Endothelial cell of umbilical vein (primary cell): Measurements from ENCODE around the gene MKLN1. TPM values are rescaled to one million over a fixed set of nuclear protein-coding genes. Genes with fewer than 3 reads are reported as not detected.

Source experiments
- BruUV-seq: library from RNA; stranded (reverse); fragments of 400-500 nt; replicated peaks from 2 replicates; lab custom pipeline; 2021; lab: Mats Ljungman, UMichigan
- CTCF ChIA-PET: fragments of 300-600, 350-600 bp; sonication (Branson Sonifier 250); formaldehyde crosslinking; loops from one replicate; lab custom pipeline; 2021; ENCODE audit warnings: antibody characterized with exemption, inconsistent platforms; lab: Charles Lee
- POLR2A ChIA-PET: fragments of 300-600, 350-600 bp; sonication (Branson Sonifier 250); formaldehyde crosslinking; loops from one replicate; lab custom pipeline; 2021; ENCODE audit warnings: antibody characterized with exemption, inconsistent platforms; lab: Charles Lee
- DNase-seq: peaks from one replicate; pipeline ENCODE4 v3.0.0-alpha.2; 2011; ENCODE audit warnings: low read depth, low spot score
- FAIRE-seq: peaks from 2 replicates; lab custom pipeline; 2011; peaks lifted over from hg19 to GRCh38; lab: Jason Lieb, UNC
- H2AFZ ChIP-seq: 2 replicates; pipeline ENCODE4 v1.6.0; 2012; ENCODE audit warnings: low read depth, low read length, control low read depth, inconsistent platforms
- H3K27ac ChIP-seq: 2 replicates; pipeline ENCODE4 v1.5.1; 2011; ENCODE audit warnings: low read depth, mild to moderate bottlenecking, control low read depth, low read length, moderate library complexity; ENCODE audit not compliant: insufficient read depth
- H3K27me3 ChIP-seq, 2 experiments: 2 replicates each; pipeline versions ENCODE4 v1.6.0 to v1.6.1; 2011; ENCODE audit warnings: low read length in 2 of 2, mixed read lengths in 1 of 2; ENCODE audit not compliant: control insufficient read depth in 2 of 2, insufficient read depth in 2 of 2
- H3K36me3 ChIP-seq, 2 experiments: 2 replicates in 1 of 2; 3 replicates in 1 of 2; pipeline ENCODE4 v1.5.1; 2011; ENCODE audit warnings: low read length in 2 of 2, mild to moderate bottlenecking in 1 of 2, moderate library complexity in 1 of 2; ENCODE audit not compliant: control insufficient read depth in 2 of 2, insufficient read depth in 2 of 2; ENCODE audit errors: extremely low read depth in 1 of 2
- H3K4me1 ChIP-seq: 3 replicates; pipeline ENCODE4 v1.5.1; 2011; ENCODE audit warnings: mild to moderate bottlenecking, low read length; ENCODE audit not compliant: control insufficient read depth, insufficient read depth; ENCODE audit errors: extremely low read depth
- H3K4me2 ChIP-seq: 2 replicates; pipeline ENCODE4 v1.6.1; 2011; ENCODE audit warnings: low read length, control low read depth, mixed read lengths; ENCODE audit not compliant: insufficient read depth
- H3K4me3 ChIP-seq, 3 experiments: fragments of 200-600 bp in 1 of 3; sonication (generic), shearing (Covaris generic) in 1 of 3; replicated peaks in 1 of 3; 2 replicates each; pipeline ENCODE4 v1.5.1; 2011 to 2016; ENCODE audit warnings: control low read depth in 3 of 3, low read length in 3 of 3, mild to moderate bottlenecking in 2 of 3, inconsistent platforms in 1 of 3, low read depth in 1 of 3, moderate library complexity in 1 of 3; ENCODE audit not compliant: insufficient read depth in 1 of 3
- H3K79me2 ChIP-seq: 2 replicates; pipeline ENCODE4 v1.6.0; 2012; ENCODE audit warnings: low read length, inconsistent platforms; ENCODE audit not compliant: control insufficient read depth, insufficient read depth
- H3K9ac ChIP-seq: replicated peaks from 2 replicates; pipeline ENCODE3; 2011; ENCODE audit warnings: low read length, control low read depth; ENCODE audit not compliant: insufficient read depth; ENCODE audit errors: extremely low read depth
- H3K9me1 ChIP-seq: replicated peaks from 3 replicates; pipeline ENCODE4 v1.6.0; 2011; ENCODE audit warnings: mild to moderate bottlenecking, low read length; ENCODE audit not compliant: control insufficient read depth, insufficient read depth; ENCODE audit errors: extremely low read depth
- H3K9me3 ChIP-seq: replicated peaks from 2 replicates; pipeline ENCODE4 v1.5.1; 2012; ENCODE audit warnings: low read length, inconsistent platforms; ENCODE audit not compliant: control insufficient read depth, insufficient read depth
- H4K20me1 ChIP-seq: replicated peaks from 2 replicates; pipeline ENCODE3; 2011; ENCODE audit warnings: mild to moderate bottlenecking, low read length; ENCODE audit not compliant: control insufficient read depth, insufficient read depth; ENCODE audit errors: extremely low read depth
- EZH2 ChIP-seq: IDR thresholded peaks from 2 replicates; pipeline ENCODE4 v1.6.1; 2012; ENCODE audit warnings: borderline replicate concordance, low read depth, mild to moderate bottlenecking, moderate library complexity, low read length, inconsistent platforms; ENCODE audit not compliant: severe bottlenecking
- FOS ChIP-seq: IDR thresholded peaks from 2 replicates; pipeline ENCODE4 v1.6.1; 2011; ENCODE audit warnings: mild to moderate bottlenecking, low read length, moderate library complexity, borderline replicate concordance; ENCODE audit not compliant: insufficient read depth
- GATA2 ChIP-seq: IDR thresholded peaks from 2 replicates; pipeline ENCODE4 v1.7.0; 2011; ENCODE audit warnings: low read depth, mild to moderate bottlenecking, moderate library complexity, mixed read lengths, low read length; ENCODE audit not compliant: insufficient read length, insufficient read depth
- JUN ChIP-seq: IDR thresholded peaks from 2 replicates; pipeline ENCODE4 v1.6.1; 2011; ENCODE audit warnings: borderline replicate concordance, low read depth; ENCODE audit not compliant: insufficient read length, insufficient read depth
- MYC ChIP-seq: IDR thresholded peaks from one replicate; pipeline ENCODE4 v1.6.1; 2011; ENCODE audit warnings: mild to moderate bottlenecking, low read depth, low read length
- POLR2A ChIP-seq: IDR thresholded peaks from 2 replicates; pipeline ENCODE4 v1.6.1; 2012; ENCODE audit warnings: low read depth, mild to moderate bottlenecking, control low read depth, low read length
- POLR2AphosphoS5 ChIP-seq: IDR thresholded peaks from 2 replicates; pipeline ENCODE4 v1.6.1; 2012; ENCODE audit warnings: low read depth, mild to moderate bottlenecking, control low read depth, low read length, moderate library complexity; ENCODE audit not compliant: insufficient read depth
- dilution Hi-C: fragments of 300-500 bp; cut with MboI; formaldehyde crosslinking; loops from one replicate; pipeline ENCODE4 v1.15.0; 2019; ENCODE audit warnings: low sequenced_read_pairs; ENCODE audit not compliant: extremely low pct_ligation_motif_present
- intact Hi-C: fragments of 100-400 bp; cut with micrococcal nuclease; formaldehyde crosslinking; loops from one replicate; pipeline ENCODE4 v1.10.0; 2022
- polyA plus RNA-seq, 4 experiments: library from polyadenylated mRNA; depleted of rRNA in 3 of 4; stranded (reverse) in 3 of 4; unstranded in 1 of 4; fragments of >200 nt; gene quantifications; 2 replicates each; pipeline versions ENCODE4 v1.2.1 to v1.2.3, GENCODE V29; 2011 to 2012; ENCODE audit warnings: missing spikeins in 1 of 4
- total RNA-seq: library from RNA; stranded (reverse); gene quantifications from 2 replicates; pipeline ENCODE4 v1.2.3, GENCODE V29; 2021
- TF ChIP-seq, protein P1 (sequence below): IDR thresholded peaks from 2 replicates; pipeline ENCODE4 v1.6.1; 2011; ENCODE audit not compliant: insufficient read depth, insufficient read length
- TF ChIP-seq, protein P2 (sequence below), 2 donors: IDR thresholded peaks; 1 replicate in 1 of 2; 2 replicates in 1 of 2; pipeline ENCODE4 v1.5.1; 2011; ENCODE audit warnings: low read length in 2 of 2, mild to moderate bottlenecking in 2 of 2, moderate library complexity in 2 of 2, control low read depth in 1 of 2, inconsistent platforms in 1 of 2, low read depth in 1 of 2; ENCODE audit not compliant: insufficient read depth in 1 of 2; ENCODE audit errors: extremely low read depth in 1 of 2

Gene MKLN1
- total and polyA plus RNA-seq, 2 donors (not counting 3 experiments of a cell fraction or from before 2014, with no cell fraction given) = 12.2 to 32.1 TPM

DNA sequence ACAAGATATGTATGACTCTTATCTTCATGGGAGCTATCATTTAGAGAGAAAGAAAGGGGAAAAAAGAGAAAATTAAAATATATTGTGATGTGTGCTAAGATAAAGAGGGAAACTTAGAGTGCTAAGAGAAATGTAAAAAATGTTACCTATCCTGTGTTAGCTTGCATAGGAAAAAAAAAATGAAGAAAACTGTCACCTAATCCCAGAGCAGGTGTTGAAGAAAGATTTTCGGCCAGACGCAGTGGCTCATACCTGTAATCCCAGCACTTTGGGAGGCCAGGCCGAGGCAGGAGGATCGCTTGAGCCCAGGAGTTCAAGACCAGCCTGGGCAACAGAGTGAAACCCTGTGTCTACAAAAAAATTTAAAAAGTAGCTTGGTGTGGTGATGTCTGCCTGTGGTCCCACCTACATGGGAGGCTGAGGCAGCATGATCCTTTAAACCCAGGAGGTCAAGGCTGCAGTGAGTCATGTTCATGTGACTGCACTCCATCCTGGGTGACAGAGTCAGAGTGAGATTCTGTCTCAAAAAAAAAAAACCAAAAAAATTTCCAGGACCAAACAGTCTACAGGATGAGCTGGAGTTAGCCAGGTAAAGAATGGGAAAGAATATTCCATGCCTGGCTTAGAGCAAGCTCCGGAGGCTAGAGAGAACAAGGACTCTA, 2.4 kb upstream of the MKLN1 start:
- DNase-seq = no peak
- CTCF ChIA-PET = no interaction called here
- H2AFZ ChIP-seq = no peak overlapping the region
- no peak overlapping the region for H3K4me3 ChIP-seq
- TF ChIP-seq POLR2AphosphoS5 (no peak), FOS (no peak), POLR2A (no peak)
- dilution Hi-C loops = no loop called here
- H3K79me2 ChIP-seq = peaks cover 26% of the 10 kb centered on the region
- POLR2A ChIA-PET = no interaction called here
- H3K4me2 ChIP-seq = no peak overlapping the region
- H4K20me1 ChIP-seq = peaks cover under 1% of the 10 kb centered on the region
- no peaks in the 10 kb centered on the region for H3K27me3 ChIP-seq
- no peak overlapping the region for H3K27ac ChIP-seq
- intact Hi-C loops = no loop called here
- no peaks in the 10 kb centered on the region for H3K9me1 ChIP-seq
- no peaks in the 10 kb centered on the region for H3K9me3 ChIP-seq
- no peaks in the 10 kb centered on the region for H3K36me3 ChIP-seq
- no peak for FAIRE-seq
- H3K9ac ChIP-seq = no peak overlapping the region
- peaks cover 17% of the 10 kb centered on the region for H3K4me1 ChIP-seq
- no TSS peak for BruUV-seq

GRCh38 chr7:131326576-131326975, 1.1 kb upstream of the MKLN1 start:
- Histone ChIP-seq H3K27me3 (no peaks in the 10 kb centered on the region), H3K4me2 (peak overlapping the region; percentile 66), H3K4me1 (peaks cover 17% of the 10 kb centered on the region), H3K9me1 (no peaks in the 10 kb centered on the region), H3K27ac (no peak overlapping the region), H3K4me3 (peak overlapping the region in 1 of 3 experiments; percentile 87), H3K9me3 (no peaks in the 10 kb centered on the region), H3K79me2 (peaks cover 37% of the 10 kb centered on the region), H3K36me3 (no peaks in the 10 kb centered on the region), H2AFZ (peak overlapping the region; percentile 100), H3K9ac (no peak overlapping the region), H4K20me1 (peaks cover 2% of the 10 kb centered on the region)
- BruUV-seq = no TSS peak
- intact Hi-C loops (loop anchor here (2.0 kb wide), 4 partner anchors 88 to 254 kb away; no protein-coding TSS in a partner anchor), dilution Hi-C loops (no loop called here)
- ChIA-PET POLR2A (no interaction called here), CTCF (interaction anchor here (1.1 kb wide), 1 partner anchor 35 kb away, joined by 4 read pairs; no protein-coding TSS in a partner anchor)
- FAIRE-seq (no peak), DNase-seq (no peak)
- TF ChIP-seq GATA2 = no peak
- TF ChIP-seq, protein P1, sequence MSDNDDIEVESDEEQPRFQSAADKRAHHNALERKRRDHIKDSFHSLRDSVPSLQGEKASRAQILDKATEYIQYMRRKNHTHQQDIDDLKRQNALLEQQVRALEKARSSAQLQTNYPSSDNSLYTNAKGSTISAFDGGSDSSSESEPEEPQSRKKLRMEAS = no peak
- no peak for TF ChIP-seq EZH2
- no peak for TF ChIP-seq FOS
- TF ChIP-seq, protein P2, sequence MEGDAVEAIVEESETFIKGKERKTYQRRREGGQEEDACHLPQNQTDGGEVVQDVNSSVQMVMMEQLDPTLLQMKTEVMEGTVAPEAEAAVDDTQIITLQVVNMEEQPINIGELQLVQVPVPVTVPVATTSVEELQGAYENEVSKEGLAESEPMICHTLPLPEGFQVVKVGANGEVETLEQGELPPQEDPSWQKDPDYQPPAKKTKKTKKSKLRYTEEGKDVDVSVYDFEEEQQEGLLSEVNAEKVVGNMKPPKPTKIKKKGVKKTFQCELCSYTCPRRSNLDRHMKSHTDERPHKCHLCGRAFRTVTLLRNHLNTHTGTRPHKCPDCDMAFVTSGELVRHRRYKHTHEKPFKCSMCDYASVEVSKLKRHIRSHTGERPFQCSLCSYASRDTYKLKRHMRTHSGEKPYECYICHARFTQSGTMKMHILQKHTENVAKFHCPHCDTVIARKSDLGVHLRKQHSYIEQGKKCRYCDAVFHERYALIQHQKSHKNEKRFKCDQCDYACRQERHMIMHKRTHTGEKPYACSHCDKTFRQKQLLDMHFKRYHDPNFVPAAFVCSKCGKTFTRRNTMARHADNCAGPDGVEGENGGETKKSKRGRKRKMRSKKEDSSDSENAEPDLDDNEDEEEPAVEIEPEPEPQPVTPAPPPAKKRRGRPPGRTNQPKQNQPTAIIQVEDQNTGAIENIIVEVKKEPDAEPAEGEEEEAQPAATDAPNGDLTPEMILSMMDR (IDR thresholded peaks at IDR 0.05; ENCODE audit: extremely low read depth in 1 of 2, insufficient read depth in 1 of 2, low read depth in 1 of 2, low read length in 2 of 2) = no peak
- TF ChIP-seq POLR2A = no peak
- no peak for TF ChIP-seq MYC
- no peak for TF ChIP-seq JUN
- no peak for TF ChIP-seq POLR2AphosphoS5
